VCaP (cell line): ENCODE measurements around the gene ATXN7L3.

Experiments
- H3K27ac ChIP-seq: fragments of 450-650 bp; 2 replicates; pipeline ENCODE4 v1.5.1; 2017
- CTCF ChIP-seq: fragments of 450-650 bp; conservative IDR thresholded peaks from 2 replicates; pipeline ENCODE4 v1.5.1; 2017; ENCODE audit warnings: mild to moderate bottlenecking, moderate library complexity

The ATXN7L3 gene

GRCh38 chr17:44188576-44189403 is 10.9 kb downstream of the ATXN7L3 start:
- H3K27ac ChIP-seq = peak overlapping the region; percentile 93; the same call in 1 of the 2 replicates
- TF ChIP-seq CTCF = no peak

GRCh38 chr17:44187131-44187899 is 12.4 kb downstream of the ATXN7L3 start:
- TF ChIP-seq CTCF = no peak
- H3K27ac ChIP-seq = peak overlapping the region; percentile 93

- H3K27ac ChIP-seq = peak within 1 kb of the TSS; percentile 93
- no peak for TF ChIP-seq CTCF
Measured at GRCh38 chr17:44186307-44187130, 13.2 kb downstream of the ATXN7L3 start, which contains the start of gene TMUB2. Gene TMUB2, plus strand, starts transcription at chr17:44186972. Its CDS starts 737 bp downstream, at chr17:44187709.

DNA sequence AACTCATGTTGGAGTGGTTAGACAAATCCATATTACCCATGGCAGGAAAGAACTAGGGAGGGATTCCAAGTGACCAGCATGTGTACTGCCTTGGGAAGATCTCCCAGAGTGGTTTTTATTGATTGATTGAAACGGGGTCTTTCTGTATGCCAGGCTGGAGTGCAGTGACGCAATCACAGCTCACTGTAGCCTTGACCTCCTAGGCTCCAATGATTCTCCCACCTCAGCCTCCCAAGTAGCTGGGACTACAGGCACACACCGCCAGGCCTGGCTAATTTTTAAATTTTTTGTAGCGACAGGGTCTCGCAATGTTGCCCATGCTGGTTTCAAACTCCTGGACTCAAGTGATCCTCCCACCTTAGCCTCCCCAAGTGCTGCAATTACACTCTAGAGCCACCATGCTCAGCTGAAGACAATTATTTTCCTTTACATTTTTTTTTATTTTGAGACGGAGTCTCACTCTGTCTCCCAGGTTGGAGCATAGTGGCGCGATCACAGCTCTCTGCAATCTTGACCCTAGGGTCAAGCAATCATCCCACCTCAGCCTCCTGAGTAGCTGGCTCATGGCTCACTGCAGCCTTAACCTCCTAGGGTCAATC is 15.4 kb downstream of the ATXN7L3 start:
- H3K27ac ChIP-seq = no peak overlapping the region; the same call in 1 of the 2 replicates
- no peak for TF ChIP-seq CTCF

- TF ChIP-seq CTCF = no peak
- peak overlapping the region; percentile 53 for H3K27ac ChIP-seq
Measured at GRCh38 chr17:44183024-44183423, 16.7 kb downstream of the ATXN7L3 start.

DNA sequence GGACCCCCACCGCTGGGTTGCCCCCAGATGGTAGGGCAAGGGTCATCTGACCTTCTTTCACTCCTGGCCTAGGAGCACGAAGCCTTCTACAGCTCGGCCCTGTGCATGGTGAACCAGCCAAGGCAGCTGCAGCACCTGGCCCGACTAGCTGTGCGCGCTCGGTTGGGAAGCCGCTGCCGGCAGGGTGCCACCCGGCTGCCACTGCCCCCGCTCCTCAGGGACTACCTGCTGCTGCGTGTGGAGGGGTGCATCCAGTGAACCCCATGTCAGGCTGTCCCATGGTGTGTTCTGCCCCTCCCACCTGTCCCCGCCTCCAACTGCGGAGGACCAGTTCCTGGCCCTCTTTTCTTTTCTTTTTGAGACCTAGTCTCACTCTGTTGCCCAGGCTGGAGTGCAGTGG is 21.6 kb downstream of the ATXN7L3 start:
- no peak overlapping the region for H3K27ac ChIP-seq
- TF ChIP-seq CTCF = no peak
